ENCODE results near the gene HOXD11.

HOXD11 gene

GRCh38 chr2:176158855-176159662, 52.0 kb downstream of the HOXD11 start:
- no peak for TF ChIP-seq CTCF (IDR thresholded peaks at IDR 0.05)

All from LNCAP (cell line).